ENCODE measurements around the gene PBX3.

GRCh38 chr9:125982798-125983406 is 235.7 kb downstream of the PBX3 start:
- TF ChIP-seq POLR2A (IDR thresholded peaks at IDR 0.05) (no peak), CTCF (IDR thresholded peaks at IDR 0.05) (no peak)
